H9 (cell line): Measurements from ENCODE around the gene TRPM1. TPM values are rescaled to one million over a fixed set of nuclear protein-coding genes. Genes with fewer than 3 reads are reported as not detected.

ENCODE experiments used
- DNase-seq: peaks from one replicate; pipeline ENCODE4 v3.0.0-alpha.2; 2017
- H2AFZ ChIP-seq: one replicate; pipeline ENCODE4 v1.6.1; 2013; ENCODE audit warnings: mild to moderate bottlenecking, low read length, control low read depth, moderate library complexity
- H2AK5ac ChIP-seq: 2 replicates; pipeline ENCODE4 v1.6.1; 2013; ENCODE audit warnings: low read length, control low read depth, mixed read lengths; ENCODE audit not compliant: insufficient read length
- H2BK120ac ChIP-seq: one replicate; pipeline ENCODE4 v1.6.1; 2013; ENCODE audit warnings: low read depth, mild to moderate bottlenecking, low read length, control low read depth, inconsistent platforms; ENCODE audit not compliant: poor library complexity, severe bottlenecking
- H2BK12ac ChIP-seq: 2 replicates; pipeline ENCODE4 v1.6.1; 2013; ENCODE audit warnings: low read length, control low read depth, mixed read lengths, low read depth; ENCODE audit not compliant: insufficient read length
- H2BK15ac ChIP-seq: 2 replicates; pipeline ENCODE4 v1.6.1; 2013; ENCODE audit warnings: low read depth, low read length, control low read depth
- H2BK20ac ChIP-seq: one replicate; pipeline ENCODE4 v1.6.1; 2013; ENCODE audit warnings: low read depth, mild to moderate bottlenecking, low read length, control low read depth, inconsistent platforms; ENCODE audit not compliant: poor library complexity, severe bottlenecking
- H2BK5ac ChIP-seq: 2 replicates; pipeline ENCODE4 v1.6.1; 2013; ENCODE audit warnings: low read length, control low read depth, mixed read lengths; ENCODE audit not compliant: insufficient read length
- H3K14ac ChIP-seq: 2 replicates; pipeline ENCODE4 v1.6.1; 2013; ENCODE audit warnings: low read length, control low read depth; ENCODE audit not compliant: insufficient read depth
- H3K18ac ChIP-seq: 2 replicates; pipeline ENCODE4 v1.6.1; 2013; ENCODE audit warnings: low read depth, mild to moderate bottlenecking, mixed read lengths, low read length, control low read depth; ENCODE audit not compliant: insufficient read length
- H3K23ac ChIP-seq: 2 replicates; pipeline ENCODE4 v1.6.1; 2013; ENCODE audit warnings: low read length, control low read depth, mixed read lengths, low read depth; ENCODE audit not compliant: insufficient read length
- H3K23me2 ChIP-seq: 2 replicates; pipeline ENCODE4 v1.6.1; 2013; ENCODE audit warnings: low read depth, mild to moderate bottlenecking, mixed read lengths, low read length, control low read depth; ENCODE audit not compliant: insufficient read length, poor library complexity, severe bottlenecking
- H3K27ac ChIP-seq: 2 replicates; pipeline ENCODE4 v1.5.1; 2013; ENCODE audit warnings: low read length, control low read depth, mixed read lengths, low read depth; ENCODE audit not compliant: insufficient read length
- H3K27me3 ChIP-seq: 2 replicates; pipeline ENCODE4 v1.6.1; 2013; ENCODE audit warnings: low read length, control low read depth, inconsistent platforms; ENCODE audit not compliant: insufficient read depth
- H3K4ac ChIP-seq: 2 replicates; pipeline ENCODE4 v1.6.1; 2013; ENCODE audit warnings: low read depth, mild to moderate bottlenecking, control low read depth, inconsistent platforms, low read length, moderate library complexity
- H3K4me1 ChIP-seq: 2 replicates; pipeline ENCODE4 v1.6.1; 2013; ENCODE audit warnings: low read length, control low read depth, inconsistent platforms; ENCODE audit not compliant: insufficient read depth
- H3K4me2 ChIP-seq: 2 replicates; pipeline ENCODE4 v1.6.1; 2013; ENCODE audit warnings: low read length, control low read depth, mixed read lengths; ENCODE audit not compliant: insufficient read length, insufficient read depth
- H3K56ac ChIP-seq: 2 replicates; pipeline ENCODE4 v1.6.1; 2013; ENCODE audit warnings: low read depth, mild to moderate bottlenecking, mixed read lengths, low read length, control low read depth; ENCODE audit not compliant: insufficient read length
- H3K79me1 ChIP-seq: 2 replicates; pipeline ENCODE4 v1.6.1; 2013; ENCODE audit warnings: low read depth, mild to moderate bottlenecking, moderate library complexity, low read length, control low read depth, inconsistent platforms; ENCODE audit not compliant: insufficient read depth, poor library complexity, severe bottlenecking
- H3K79me2 ChIP-seq: 2 replicates; pipeline ENCODE4 v1.6.1; 2013; ENCODE audit warnings: low read length, control low read depth, inconsistent platforms; ENCODE audit not compliant: insufficient read depth
- H3K9ac ChIP-seq: 2 replicates; pipeline ENCODE4 v1.6.1; 2013; ENCODE audit warnings: low read length, control low read depth, mixed read lengths; ENCODE audit not compliant: insufficient read length; ENCODE audit errors: extremely low read depth
- H3K9me3 ChIP-seq: one replicate; pipeline ENCODE4 v1.6.1; 2013; ENCODE audit warnings: low read depth, low read length, inconsistent platforms; ENCODE audit not compliant: control insufficient read depth
- H3T11ph ChIP-seq: one replicate; pipeline ENCODE4 v1.6.1; 2013; ENCODE audit warnings: mild to moderate bottlenecking, low read length, control low read depth, inconsistent platforms
- H4K20me1 ChIP-seq: one replicate; pipeline ENCODE4 v1.6.1; 2013; ENCODE audit not compliant: control insufficient read depth, insufficient read length, insufficient read depth
- H4K5ac ChIP-seq: 2 replicates; pipeline ENCODE4 v1.6.1; 2013; ENCODE audit warnings: low read depth, mild to moderate bottlenecking, mixed read lengths, low read length, control low read depth; ENCODE audit not compliant: insufficient read length
- H4K8ac ChIP-seq: replicated peaks from 2 replicates; pipeline ENCODE4 v1.6.1; 2013; ENCODE audit warnings: low read length, control low read depth, mixed read lengths, low read depth; ENCODE audit not compliant: insufficient read length
- H4K91ac ChIP-seq: 2 replicates; pipeline ENCODE4 v1.6.1; 2013; ENCODE audit warnings: low read depth, mild to moderate bottlenecking, moderate library complexity, mixed read lengths, low read length, control low read depth; ENCODE audit not compliant: insufficient read length
- H3K27ac Mint-ChIP-seq, 3 experiments: 2 replicates in 2 of 3; 3 replicates in 1 of 3; pipeline ENCODE4 v1.8.0; 2020 to 2021; ENCODE audit warnings: mixed read lengths in 3 of 3, mild to moderate bottlenecking in 1 of 3, moderate library complexity in 1 of 3
- H3K27me3 Mint-ChIP-seq: 2 replicates; pipeline ENCODE4 v1.8.0; 2021; ENCODE audit warnings: low read depth, mild to moderate bottlenecking, moderate library complexity, mixed read lengths
- H3K36me3 Mint-ChIP-seq, 3 experiments: 2 replicates in 2 of 3; 3 replicates in 1 of 3; pipeline ENCODE4 v1.8.0; 2020 to 2021; ENCODE audit warnings: low read depth in 3 of 3, mixed read lengths in 3 of 3; ENCODE audit not compliant: insufficient read depth in 1 of 3
- H3K4me1 Mint-ChIP-seq, 2 experiments: 2 replicates each; pipeline ENCODE4 v1.8.0; 2020; ENCODE audit warnings: mixed read lengths in 2 of 2
- H3K4me3 Mint-ChIP-seq, 2 experiments: 2 replicates in 1 of 2; 3 replicates in 1 of 2; pipeline ENCODE4 v1.8.0; 2020 to 2021; ENCODE audit warnings: mild to moderate bottlenecking in 2 of 2, mixed read lengths in 2 of 2, moderate library complexity in 1 of 2
- H3K9me3 Mint-ChIP-seq, 2 experiments: 2 replicates in 1 of 2; 3 replicates in 1 of 2; pipeline ENCODE4 v1.8.0; 2020; ENCODE audit warnings: mild to moderate bottlenecking in 2 of 2, mixed read lengths in 2 of 2, moderate library complexity in 1 of 2
- WGBS: extraction: QIAGEN DNeasy Blood & Tissue Kit; methylation state at CpG from one replicate; pipeline ENCODE4 v1.1.7; 2013; ENCODE audit warnings: missing lambda C conversion rate, low lambda C conversion rate, mixed read lengths; ENCODE audit not compliant: insufficient read length; ENCODE audit errors: extremely low coverage; 5-methylcytosine and 5-hydroxymethylcytosine counted together
- total RNA-seq: library from RNA; stranded (reverse); gene quantifications from 2 replicates; pipeline ENCODE4 v1.2.1, GENCODE V29; 2021
- TF ChIP-seq, protein P1 (sequence below): fragments of 200-600 bp; sonication (generic); conservative IDR thresholded peaks from 3 replicates; pipeline ENCODE4 v1.8.0; 2021; ENCODE audit warnings: antibody characterized with exemption, mild to moderate bottlenecking

TRPM1 gene
- total RNA-seq, 1 experiment from 2014 or later = not detected

DNA sequence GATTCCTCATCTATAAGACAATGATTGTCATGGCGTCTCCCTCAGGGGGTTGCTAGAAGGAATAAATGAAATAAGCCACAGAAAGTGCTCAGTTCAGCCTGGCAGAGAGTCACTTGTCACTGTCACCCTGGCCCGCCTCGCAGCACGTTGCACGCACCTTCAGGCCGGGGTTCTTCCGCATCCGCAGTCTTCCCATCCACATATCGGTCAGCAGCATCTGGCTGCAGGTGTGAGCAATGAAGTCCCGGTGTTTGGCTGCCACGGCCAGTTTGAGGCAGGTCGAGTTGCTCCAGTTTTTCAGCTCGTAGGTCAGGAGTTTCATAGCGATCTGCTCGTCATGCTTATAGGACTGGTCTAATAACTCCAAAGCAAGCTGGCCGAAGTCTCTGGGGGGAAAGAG, 61.6 kb downstream of the TRPM1 start:
- H3K4me1 Mint-ChIP-seq = peaks cover 10 to 16% of the 10 kb centered on the region in 2 experiments
- no peak overlapping the region for H3K27ac Mint-ChIP-seq

More for the DNA sequence above, 61.6 kb downstream of the TRPM1 start:
- Histone ChIP-seq H3K27ac (no peak overlapping the region), H4K5ac (no peak overlapping the region), H3K56ac (no peak overlapping the region), H2BK12ac (no peak overlapping the region), H3K79me2 (no peaks in the 10 kb centered on the region), H2AFZ (no peak overlapping the region), H3K18ac (no peak overlapping the region), H2BK20ac (no peak overlapping the region), H3K79me1 (no peaks in the 10 kb centered on the region), H2BK120ac (no peak overlapping the region), H3T11ph (no peak overlapping the region), H4K91ac (no peak overlapping the region), H3K4me2 (no peak overlapping the region), H2AK5ac (no peak overlapping the region), H3K9ac (no peak overlapping the region), H4K20me1 (no peaks in the 10 kb centered on the region), H3K23me2 (no peaks in the 10 kb centered on the region), H3K23ac (no peak overlapping the region), H2BK5ac (no peak overlapping the region), H3K14ac (no peak overlapping the region), H3K9me3 (no peaks in the 10 kb centered on the region), H4K8ac (no peak overlapping the region), H3K27me3 (no peaks in the 10 kb centered on the region), H3K4ac (no peak overlapping the region), H2BK15ac (no peak overlapping the region), H3K4me1 (no peaks in the 10 kb centered on the region)
- no peak overlapping the region for H3K4me3 Mint-ChIP-seq
- H3K27me3 Mint-ChIP-seq = no peaks in the 10 kb centered on the region; the same call in 1 of the 2 replicates
- no peaks in the 10 kb centered on the region; a peak in 1 of 5 replicates for H3K9me3 Mint-ChIP-seq
- no peaks in the 10 kb centered on the region for H3K36me3 Mint-ChIP-seq
- TF ChIP-seq, protein P1, sequence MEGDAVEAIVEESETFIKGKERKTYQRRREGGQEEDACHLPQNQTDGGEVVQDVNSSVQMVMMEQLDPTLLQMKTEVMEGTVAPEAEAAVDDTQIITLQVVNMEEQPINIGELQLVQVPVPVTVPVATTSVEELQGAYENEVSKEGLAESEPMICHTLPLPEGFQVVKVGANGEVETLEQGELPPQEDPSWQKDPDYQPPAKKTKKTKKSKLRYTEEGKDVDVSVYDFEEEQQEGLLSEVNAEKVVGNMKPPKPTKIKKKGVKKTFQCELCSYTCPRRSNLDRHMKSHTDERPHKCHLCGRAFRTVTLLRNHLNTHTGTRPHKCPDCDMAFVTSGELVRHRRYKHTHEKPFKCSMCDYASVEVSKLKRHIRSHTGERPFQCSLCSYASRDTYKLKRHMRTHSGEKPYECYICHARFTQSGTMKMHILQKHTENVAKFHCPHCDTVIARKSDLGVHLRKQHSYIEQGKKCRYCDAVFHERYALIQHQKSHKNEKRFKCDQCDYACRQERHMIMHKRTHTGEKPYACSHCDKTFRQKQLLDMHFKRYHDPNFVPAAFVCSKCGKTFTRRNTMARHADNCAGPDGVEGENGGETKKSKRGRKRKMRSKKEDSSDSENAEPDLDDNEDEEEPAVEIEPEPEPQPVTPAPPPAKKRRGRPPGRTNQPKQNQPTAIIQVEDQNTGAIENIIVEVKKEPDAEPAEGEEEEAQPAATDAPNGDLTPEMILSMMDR = no peak
- WGBS = no CpG with 5 or more reads among the region's 16 CpGs
- no peak for DNase-seq
